Stomach (tissue), 9 donors: ENCODE measurements around the gene PERM1. TPM values are rescaled to one million over a fixed set of nuclear protein-coding genes. Genes with fewer than 3 reads are reported as not detected.
A peak's percentile ranks its signal among the peaks of the same experiment; 100 is the strongest.

Experiments used
- DNase-seq, 2 donors: peaks; one replicate each; pipeline versions ENCODE4 v3.0.0 to v3.0.0-alpha.2; 2013 to 2019
- H3K27ac ChIP-seq, 5 donors: fragments of 200-600 bp in 4 of 5; sonication (generic) in 4 of 5; one replicate each; pipeline ENCODE4 v1.5.1; 2013 to 2019; ENCODE audit warnings: mild to moderate bottlenecking in 1 of 5, moderate library complexity in 1 of 5
- H3K27me3 ChIP-seq, 3 donors: fragments of 200-600 bp; sonication (generic); one replicate each; pipeline ENCODE4 v1.5.1; 2017 to 2019; ENCODE audit warnings: mixed run types in 1 of 3
- H3K36me3 ChIP-seq, 4 donors: fragments of 200-600 bp; sonication (generic); 1 replicate in 3 of 4; 2 replicates in 1 of 4; pipeline ENCODE4 v1.5.1; 2016 to 2019
- H3K4me1 ChIP-seq, 4 donors: fragments of 200-600 bp; sonication (generic); one replicate each; pipeline ENCODE4 v1.5.1; 2016 to 2019
- H3K4me3 ChIP-seq, 4 donors: fragments of 200-600 bp; sonication (generic) in 3 of 4; one replicate each; pipeline ENCODE4 v1.5.1; 2016 to 2019; ENCODE audit warnings: mild to moderate bottlenecking in 1 of 4
- H3K9me3 ChIP-seq, 4 donors: fragments of 200-600 bp; sonication (generic); one replicate each; pipeline ENCODE4 v1.5.1; 2016 to 2019
- CTCF ChIP-seq, 7 experiments: fragments of 450-650 bp in 4 of 7; fragments of 200-600 bp in 3 of 7; sonication (generic) in 3 of 7; IDR thresholded peaks; one replicate each; pipeline ENCODE4 v1.5.1; 2016 to 2019; ENCODE audit warnings: antibody characterized with exemption in 7 of 7, control low read depth in 2 of 7, mild to moderate bottlenecking in 1 of 7
- EP300 ChIP-seq: sonication (generic); formaldehyde crosslinking; IDR thresholded peaks from one replicate; pipeline ENCODE4 v1.6.1; 2017; ENCODE audit warnings: antibody characterized with exemption
- POLR2A ChIP-seq, 4 donors: fragments of 450-650 bp; IDR thresholded peaks; one replicate each; pipeline ENCODE4 v1.6.1; 2016; ENCODE audit warnings: antibody characterized with exemption in 4 of 4, control low read depth in 2 of 4, mild to moderate bottlenecking in 1 of 4, moderate library complexity in 1 of 4
- POLR2AphosphoS5 ChIP-seq, 3 donors: sonication (generic); formaldehyde crosslinking; IDR thresholded peaks; one replicate each; pipeline ENCODE4 v1.6.1; 2016; ENCODE audit warnings: antibody characterized with exemption in 3 of 3
- WGBS, 5 donors: extraction: QIAGEN DNeasy Blood & Tissue Kit in 3 of 5; methylation state at CpG; one replicate each; pipeline versions ENCODE4 v1.1.5 to v1.1.7; 2013 to 2018; 5-methylcytosine and 5-hydroxymethylcytosine counted together
- intact Hi-C: fragments of 100-400 bp; cut with DNase I; formaldehyde crosslinking; loops from one replicate; pipeline ENCODE4 v1.15.1; 2023; ENCODE audit warnings: low total_unique reads
- polyA plus RNA-seq, 3 donors: library from polyadenylated mRNA; stranded (reverse); fragments of 200-250 nt; gene quantifications; one replicate each; pipeline ENCODE4 v1.2.3, GENCODE V29; 2013
- total RNA-seq, 5 donors: library from RNA; depleted of rRNA; stranded (reverse); fragments of >200 nt; gene quantifications; one replicate each; pipeline versions ENCODE4 v1.1.0 to v1.2.3, GENCODE V29; 2014 to 2016
- donor health status: healthy with polysubstance abuse.
- donor health status: Bipolar disorder and iron deficiency.
- donor health status: healthy.

PERM1 gene
- total and polyA plus RNA-seq, 8 donors = 0.37 to 0.88 (median 0.45) TPM; not detected in 4

DNA sequence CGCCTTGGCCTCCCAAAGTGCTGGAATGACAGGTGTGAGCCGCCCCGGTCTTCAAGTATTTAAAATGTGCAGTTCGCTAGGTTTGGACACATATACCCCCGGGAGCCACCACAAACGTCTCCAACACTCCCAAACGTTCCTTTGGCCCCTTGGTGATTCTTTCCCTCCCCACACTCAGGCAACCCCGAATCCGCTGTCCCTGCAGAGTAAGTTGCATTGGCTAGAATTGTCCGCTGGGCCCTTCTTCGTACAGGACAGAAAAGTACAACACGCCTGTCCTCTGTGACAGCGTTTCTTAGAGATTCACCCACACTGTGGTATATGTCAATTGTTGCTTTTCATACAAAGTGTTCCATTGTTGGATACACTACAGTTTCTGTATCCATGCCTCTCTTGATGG lies 3.2 kb upstream of the PERM1 start:
- H3K27me3 ChIP-seq = peaks cover 0 to 62% (median 31%) of the 10 kb centered on the region in 3 donors
- 75 to 81% (median 79%) methylated on average over 13 of the region's 13 CpGs for WGBS, 5 donors
- no peak for DNase-seq

GRCh38 chr1:984476-984814 lies 2.6 kb upstream of the PERM1 start:
- Histone ChIP-seq H3K4me3 (peak overlapping the region in 3 of 4 donors; percentile 14 to 19 (median 17)), H3K27ac (no peak overlapping the region)

More for the DNA sequence above, 3.2 kb upstream of the PERM1 start:
- Histone ChIP-seq H3K4me1 (peaks cover 0 to 8% (median 4%) of the 10 kb centered on the region in 4 donors), H3K9me3 (no peaks in the 10 kb centered on the region), H3K4me3 (no peak overlapping the region), H3K36me3 (no peaks in the 10 kb centered on the region), H3K27ac (no peak overlapping the region)
- TF ChIP-seq EP300 = no peak
- intact Hi-C loops = no loop called here

GRCh38 chr1:983798-984475 lies 2.0 kb upstream of the PERM1 start:
- H3K27ac ChIP-seq = no peak overlapping the region
- no peaks in the 10 kb centered on the region for H3K9me3 ChIP-seq
- H3K27me3 ChIP-seq = peaks cover 0 to 67% (median 31%) of the 10 kb centered on the region in 3 donors
- no peaks in the 10 kb centered on the region for H3K36me3 ChIP-seq
- intact Hi-C loops = loop anchor here (5.0 kb wide), 1 partner anchor 78 kb away; no protein-coding TSS in a partner anchor
- peak overlapping the region in 3 of 4 donors; percentile 14 to 19 (median 17) for H3K4me3 ChIP-seq
- TF ChIP-seq CTCF (IDR thresholded peaks at IDR 0.05) (peak in 5 of 7 experiments; percentile 34 to 98 (median 87)), EP300 (no peak), POLR2A (IDR thresholded peaks at IDR 0.05) (no peak), POLR2AphosphoS5 (IDR thresholded peaks at IDR 0.05) (no peak)
- 9 to 17% (median 16%) methylated on average over 13 to 29 of the region's 29 CpGs for WGBS, 5 donors
- DNase-seq = peak; percentile 53 to 79
- H3K4me1 ChIP-seq = peaks cover 0 to 8% (median 4%) of the 10 kb centered on the region in 4 donors

More at GRCh38 chr1:984476-984814, 2.6 kb upstream of the PERM1 start:
- H3K9me3 ChIP-seq = no peaks in the 10 kb centered on the region
- no peak for DNase-seq
- H3K36me3 ChIP-seq = no peaks in the 10 kb centered on the region
- peaks cover 0 to 66% (median 31%) of the 10 kb centered on the region in 3 donors for H3K27me3 ChIP-seq
- H3K4me1 ChIP-seq = peaks cover 0 to 8% (median 4%) of the 10 kb centered on the region in 4 donors
- 44 to 58% (median 54%) methylated on average over 12 of the region's 12 CpGs for WGBS, 5 donors
- TF ChIP-seq CTCF (IDR thresholded peaks at IDR 0.05) (no peak), EP300 (no peak), POLR2A (IDR thresholded peaks at IDR 0.05) (no peak), POLR2AphosphoS5 (IDR thresholded peaks at IDR 0.05) (no peak)
- intact Hi-C loops = loop anchor here (5.0 kb wide), 1 partner anchor 78 kb away; no protein-coding TSS in a partner anchor

DNA sequence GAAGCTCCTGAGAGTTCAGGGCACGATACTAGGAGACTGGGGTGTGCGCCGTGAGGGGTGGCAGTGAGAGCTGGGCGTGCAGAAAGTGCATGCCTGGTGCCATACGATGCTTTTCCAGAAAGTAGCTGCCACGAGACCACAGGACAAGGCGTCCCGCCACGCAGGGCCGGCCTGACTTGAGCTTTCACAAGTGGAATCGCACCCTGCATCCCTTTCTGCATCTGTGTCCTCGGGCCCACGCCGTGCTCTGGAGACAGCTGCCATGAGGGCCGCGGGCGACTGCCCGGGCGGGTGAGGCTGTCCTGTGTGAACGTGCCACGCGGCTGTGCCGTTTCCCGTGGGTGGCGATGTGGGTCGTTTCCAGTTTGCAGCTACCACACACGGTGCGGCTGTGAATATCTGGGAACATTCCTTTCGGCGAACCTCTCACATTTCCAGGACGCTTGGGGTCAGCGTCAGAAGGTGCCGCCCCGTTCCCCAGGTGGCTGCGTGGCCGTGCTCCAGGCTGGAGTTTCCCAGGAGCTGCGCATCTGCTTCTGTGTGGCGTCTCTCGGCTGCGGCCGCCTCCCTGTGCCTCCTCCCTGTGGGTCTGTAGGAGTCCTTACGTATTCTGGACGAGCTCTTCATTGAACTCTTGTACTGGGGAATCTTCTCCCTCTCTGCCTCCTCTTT lies 1.0 kb upstream of the PERM1 start:
- H3K4me3 ChIP-seq = no peak overlapping the region
- H3K27me3 ChIP-seq = peaks cover 0 to 73% (median 31%) of the 10 kb centered on the region in 3 donors
- 76 to 85% (median 80%) methylated on average over 39 to 43 of the region's 43 CpGs for WGBS, 5 donors
- intact Hi-C loops = loop anchor here (5.0 kb wide), 1 partner anchor 79 kb away; no protein-coding TSS in a partner anchor
- no peaks in the 10 kb centered on the region for H3K36me3 ChIP-seq
- H3K9me3 ChIP-seq = no peaks in the 10 kb centered on the region
- TF ChIP-seq EP300 (no peak), POLR2AphosphoS5 (IDR thresholded peaks at IDR 0.05) (no peak), POLR2A (IDR thresholded peaks at IDR 0.05) (no peak), CTCF (IDR thresholded peaks at IDR 0.05) (no peak)
- no peak overlapping the region for H3K27ac ChIP-seq
- DNase-seq = no peak
- H3K4me1 ChIP-seq = peaks cover 0 to 8% (median 4%) of the 10 kb centered on the region in 4 donors
